Sigmoid colon (tissue), 4 donors: Measurements from ENCODE around the gene COPZ1.

Experiments used
- POLR2AphosphoS5 ChIP-seq, 4 donors: sonication (generic); formaldehyde crosslinking; IDR thresholded peaks; one replicate each; pipeline ENCODE4 v1.6.1; 2017; ENCODE audit warnings: antibody characterized with exemption in 4 of 4
- TF ChIP-seq, protein P1 (sequence below), 4 experiments: fragments of 450-650 bp in 3 of 4; fragments of 200-600 bp in 1 of 4; IDR thresholded peaks; one replicate each; pipeline ENCODE4 v1.5.1; 2016 to 2019; ENCODE audit warnings: antibody characterized with exemption in 4 of 4, mild to moderate bottlenecking in 3 of 4, moderate library complexity in 2 of 4

DNA sequence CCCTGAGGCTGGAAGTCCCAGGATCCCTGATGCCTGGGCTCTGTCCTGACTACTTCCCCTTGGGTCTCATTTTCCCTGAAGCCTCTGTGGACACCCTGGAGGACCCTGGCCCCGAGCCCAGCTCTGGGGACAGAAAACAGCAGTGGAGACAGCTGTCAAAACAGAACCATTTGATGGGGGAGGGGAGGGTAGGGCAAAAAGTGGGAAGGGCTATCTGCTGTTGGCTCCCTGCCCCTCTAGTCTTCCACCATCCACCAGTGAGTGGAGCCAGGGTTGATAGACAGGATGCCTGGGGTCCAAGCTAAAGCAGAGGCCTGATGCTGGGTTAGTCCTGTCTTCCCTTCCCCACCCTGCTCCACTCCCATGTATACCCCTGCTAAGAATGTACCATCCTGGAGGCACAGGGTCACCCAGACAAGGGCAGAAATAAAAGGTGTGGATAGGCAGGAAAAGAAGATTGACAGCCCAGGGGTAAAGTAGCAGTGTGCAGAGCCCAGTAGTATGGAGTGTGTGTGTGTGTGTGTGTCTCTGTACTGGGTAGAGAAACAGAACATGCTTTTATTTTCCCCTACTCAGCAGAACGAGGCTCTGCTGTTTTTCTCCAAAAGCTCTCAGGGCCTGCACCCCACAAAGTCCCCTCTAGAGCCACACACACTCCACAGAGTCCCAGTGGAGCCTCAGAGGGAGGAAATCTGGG lies 49.8 kb downstream of the COPZ1 start:
- TF ChIP-seq, protein P1, sequence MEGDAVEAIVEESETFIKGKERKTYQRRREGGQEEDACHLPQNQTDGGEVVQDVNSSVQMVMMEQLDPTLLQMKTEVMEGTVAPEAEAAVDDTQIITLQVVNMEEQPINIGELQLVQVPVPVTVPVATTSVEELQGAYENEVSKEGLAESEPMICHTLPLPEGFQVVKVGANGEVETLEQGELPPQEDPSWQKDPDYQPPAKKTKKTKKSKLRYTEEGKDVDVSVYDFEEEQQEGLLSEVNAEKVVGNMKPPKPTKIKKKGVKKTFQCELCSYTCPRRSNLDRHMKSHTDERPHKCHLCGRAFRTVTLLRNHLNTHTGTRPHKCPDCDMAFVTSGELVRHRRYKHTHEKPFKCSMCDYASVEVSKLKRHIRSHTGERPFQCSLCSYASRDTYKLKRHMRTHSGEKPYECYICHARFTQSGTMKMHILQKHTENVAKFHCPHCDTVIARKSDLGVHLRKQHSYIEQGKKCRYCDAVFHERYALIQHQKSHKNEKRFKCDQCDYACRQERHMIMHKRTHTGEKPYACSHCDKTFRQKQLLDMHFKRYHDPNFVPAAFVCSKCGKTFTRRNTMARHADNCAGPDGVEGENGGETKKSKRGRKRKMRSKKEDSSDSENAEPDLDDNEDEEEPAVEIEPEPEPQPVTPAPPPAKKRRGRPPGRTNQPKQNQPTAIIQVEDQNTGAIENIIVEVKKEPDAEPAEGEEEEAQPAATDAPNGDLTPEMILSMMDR (IDR thresholded peaks at IDR 0.05) = no peak
- no peak for TF ChIP-seq POLR2AphosphoS5 (IDR thresholded peaks at IDR 0.05)
